Measurements from ENCODE around the gene FNDC3A.

Gene FNDC3A

DNA sequence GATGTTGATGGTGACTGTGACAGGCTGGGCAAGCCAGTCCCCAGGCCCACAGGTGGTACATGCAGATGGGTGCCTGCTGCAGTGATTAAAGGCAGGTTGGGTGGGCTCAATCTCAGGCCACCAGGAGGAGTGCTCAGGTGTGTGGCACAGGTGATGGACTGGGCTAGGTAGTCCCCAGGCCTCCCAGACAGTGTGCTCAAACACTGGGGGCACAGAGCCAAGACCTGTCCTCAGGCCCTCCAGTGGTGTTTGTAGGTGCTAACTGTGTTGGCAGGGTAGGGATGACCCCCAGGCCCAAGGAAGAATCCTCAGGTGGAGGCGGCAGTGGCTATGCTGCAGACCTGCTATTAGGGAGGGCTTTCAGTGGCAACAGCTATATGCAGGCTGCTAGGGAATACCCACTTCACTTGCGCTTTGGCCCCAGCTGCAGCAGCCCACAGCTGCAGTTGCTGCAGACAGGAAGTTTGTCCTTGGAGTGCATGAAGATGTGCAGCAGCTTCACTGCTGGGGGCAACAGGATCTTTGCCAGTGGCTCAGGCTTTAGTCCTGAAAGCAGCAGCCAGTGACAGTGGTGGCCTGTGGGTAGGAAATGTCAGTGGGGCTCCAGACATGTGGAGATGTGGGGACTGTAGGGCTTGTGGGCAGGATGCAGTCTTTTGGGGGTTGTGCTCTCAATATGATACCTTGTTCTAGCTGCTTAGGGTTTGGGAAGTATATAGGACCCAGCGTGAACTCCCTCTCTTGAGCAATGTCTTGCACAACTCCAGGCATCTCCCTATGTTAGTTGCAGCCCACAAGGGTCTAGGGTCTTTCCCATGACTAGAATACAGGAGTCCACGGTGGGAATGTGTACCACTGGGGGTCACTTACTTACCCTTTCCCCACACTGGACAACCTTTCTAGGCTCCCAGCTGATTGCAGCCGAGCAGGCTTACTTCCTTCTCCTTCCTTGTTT lies 190.4 kb downstream of the FNDC3A start:
- DNase-seq (ENCODE audit: low read depth) = no peak
- TF ChIP-seq, protein P1, sequence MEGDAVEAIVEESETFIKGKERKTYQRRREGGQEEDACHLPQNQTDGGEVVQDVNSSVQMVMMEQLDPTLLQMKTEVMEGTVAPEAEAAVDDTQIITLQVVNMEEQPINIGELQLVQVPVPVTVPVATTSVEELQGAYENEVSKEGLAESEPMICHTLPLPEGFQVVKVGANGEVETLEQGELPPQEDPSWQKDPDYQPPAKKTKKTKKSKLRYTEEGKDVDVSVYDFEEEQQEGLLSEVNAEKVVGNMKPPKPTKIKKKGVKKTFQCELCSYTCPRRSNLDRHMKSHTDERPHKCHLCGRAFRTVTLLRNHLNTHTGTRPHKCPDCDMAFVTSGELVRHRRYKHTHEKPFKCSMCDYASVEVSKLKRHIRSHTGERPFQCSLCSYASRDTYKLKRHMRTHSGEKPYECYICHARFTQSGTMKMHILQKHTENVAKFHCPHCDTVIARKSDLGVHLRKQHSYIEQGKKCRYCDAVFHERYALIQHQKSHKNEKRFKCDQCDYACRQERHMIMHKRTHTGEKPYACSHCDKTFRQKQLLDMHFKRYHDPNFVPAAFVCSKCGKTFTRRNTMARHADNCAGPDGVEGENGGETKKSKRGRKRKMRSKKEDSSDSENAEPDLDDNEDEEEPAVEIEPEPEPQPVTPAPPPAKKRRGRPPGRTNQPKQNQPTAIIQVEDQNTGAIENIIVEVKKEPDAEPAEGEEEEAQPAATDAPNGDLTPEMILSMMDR (IDR thresholded peaks at IDR 0.05; ENCODE audit: insufficient read depth, low read depth, low read length, missing control alignments) = no peak
- no peak overlapping the region for H3K4me3 ChIP-seq (ENCODE audit: low read depth, low read length)

DNA sequence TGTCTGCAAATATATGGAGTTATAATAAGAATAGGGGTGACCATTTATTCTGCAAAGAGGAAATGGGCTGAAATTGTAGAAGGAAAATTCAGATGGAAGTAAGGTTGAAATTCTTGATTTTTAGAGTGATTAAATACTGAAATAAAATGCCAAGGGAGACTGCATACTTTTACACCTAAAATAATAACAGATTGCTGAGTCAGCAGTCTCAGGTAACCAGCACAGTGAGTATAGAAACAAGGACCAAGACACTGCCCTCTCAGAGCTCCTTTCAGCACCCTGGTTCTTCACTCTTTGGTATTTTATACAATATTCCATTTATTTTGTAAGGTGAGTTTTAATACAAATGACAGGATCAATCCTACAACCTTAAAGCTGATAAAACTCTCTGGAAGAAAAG lies 195.6 kb downstream of the FNDC3A start:
- TF ChIP-seq, protein P1 (IDR thresholded peaks at IDR 0.05; ENCODE audit: insufficient read depth, low read depth, low read length, missing control alignments) = no peak
- no peak overlapping the region for H3K4me3 ChIP-seq (ENCODE audit: low read depth, low read length)
- no peak for DNase-seq (ENCODE audit: low read depth)

DNA sequence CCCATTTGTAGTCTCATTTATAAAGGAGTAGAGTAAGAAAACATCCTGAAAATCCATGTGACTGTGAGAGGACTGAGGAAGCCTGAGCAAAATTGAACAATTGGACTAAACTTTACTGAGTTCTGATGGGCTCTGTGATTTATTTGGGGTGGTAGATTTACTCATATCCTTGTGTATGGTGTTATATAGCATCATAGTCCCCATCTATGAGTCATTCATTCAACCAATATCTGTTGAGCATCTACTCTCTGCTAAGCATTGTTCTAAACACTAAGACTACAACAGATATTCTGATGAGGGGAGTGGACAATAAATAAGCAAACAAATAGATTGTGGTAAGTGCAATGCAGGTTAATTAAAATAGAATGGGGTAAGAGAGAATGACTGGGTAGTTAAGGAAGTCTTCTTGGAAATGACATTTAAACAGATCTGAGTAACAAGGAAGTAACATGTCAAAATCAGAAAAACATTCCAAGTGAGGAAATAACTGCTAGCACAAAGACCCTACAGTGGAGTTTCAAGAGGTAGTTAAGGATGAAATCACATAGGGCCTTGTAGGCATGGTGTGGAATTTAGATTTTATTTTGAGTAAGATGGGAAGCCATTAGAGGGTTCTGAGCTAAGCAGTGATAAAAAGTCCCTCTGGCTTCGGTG lies 208.1 kb downstream of the FNDC3A start:
- no peak for DNase-seq (ENCODE audit: low read depth)
- TF ChIP-seq, protein P1 (IDR thresholded peaks at IDR 0.05; ENCODE audit: insufficient read depth, low read depth, low read length, missing control alignments) = no peak
- no peak overlapping the region for H3K4me3 ChIP-seq (ENCODE audit: low read depth, low read length)

DNA sequence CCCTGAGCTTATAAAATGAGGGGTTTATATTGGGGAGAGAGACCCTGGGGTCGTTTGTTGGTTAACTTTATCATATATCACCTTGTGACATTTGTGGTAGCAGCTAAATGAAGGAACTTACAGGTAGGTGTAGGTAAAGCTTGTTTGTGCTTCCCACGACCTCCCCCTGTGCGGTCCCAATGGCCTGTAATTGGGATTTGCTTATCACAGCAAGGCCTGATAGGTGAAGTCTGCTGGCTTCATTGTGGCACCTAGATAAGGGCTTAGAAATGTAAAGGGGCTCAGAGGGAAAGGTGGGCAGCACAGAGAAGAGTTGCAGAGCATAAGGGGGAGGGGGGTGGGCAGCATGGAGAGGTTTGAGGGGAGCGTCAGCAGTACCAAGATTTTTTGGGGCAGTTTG lies 208.9 kb downstream of the FNDC3A start:
- TF ChIP-seq, protein P1 (IDR thresholded peaks at IDR 0.05; ENCODE audit: insufficient read depth, low read depth, low read length, missing control alignments) = no peak
- DNase-seq (ENCODE audit: low read depth) = no peak

DNA sequence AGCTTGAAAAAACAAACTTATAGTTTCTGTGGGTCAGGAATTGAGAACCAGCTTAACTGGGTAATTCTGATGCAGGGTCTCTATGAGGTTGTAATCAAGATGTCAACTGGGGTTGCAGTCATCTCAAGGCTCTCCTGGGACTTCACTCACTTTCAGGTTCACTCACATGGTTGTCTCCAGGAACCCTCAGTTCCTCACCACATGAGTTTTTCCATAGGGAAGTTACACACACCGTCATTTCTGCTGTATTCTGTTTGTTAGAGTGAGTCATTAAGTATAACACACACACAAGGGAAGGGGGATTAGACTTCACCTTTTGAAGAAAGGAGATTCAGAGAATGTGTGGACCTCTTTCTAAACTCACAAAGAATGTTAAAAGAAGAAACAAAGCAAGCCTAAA lies 209.6 kb downstream of the FNDC3A start:
- TF ChIP-seq, protein P1 (IDR thresholded peaks at IDR 0.05; ENCODE audit: insufficient read depth, low read depth, low read length, missing control alignments) = no peak
- no peak overlapping the region for H3K4me3 ChIP-seq (ENCODE audit: low read depth, low read length)
- peak; percentile 15 for DNase-seq (ENCODE audit: low read depth)

More for the DNA sequence above, 208.9 kb downstream of the FNDC3A start:
- H3K4me3 ChIP-seq (ENCODE audit: low read depth, low read length) = no peak overlapping the region

DNA sequence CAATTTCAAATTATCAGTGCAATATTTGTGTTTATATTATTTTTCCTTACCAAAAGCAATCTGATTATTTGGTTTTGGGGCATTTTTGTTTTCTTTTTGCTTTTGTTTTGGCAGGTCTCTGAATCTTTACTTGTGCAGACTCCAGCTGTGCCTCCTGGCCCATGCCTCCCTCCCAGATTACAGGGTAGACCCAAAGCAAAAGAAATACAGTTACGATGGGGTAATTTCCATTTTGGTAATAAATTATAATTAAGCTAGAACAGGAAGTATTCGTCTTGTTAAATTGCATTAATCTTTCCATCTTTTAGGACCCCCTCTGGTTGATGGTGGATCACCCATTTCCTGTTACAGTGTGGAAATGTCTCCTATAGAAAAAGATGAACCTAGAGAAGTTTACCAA lies 215.2 kb downstream of the FNDC3A start:
- TF ChIP-seq, protein P1 (IDR thresholded peaks at IDR 0.05; ENCODE audit: insufficient read depth, low read depth, low read length, missing control alignments) = no peak
- DNase-seq (ENCODE audit: low read depth) = no peak
- H3K4me3 ChIP-seq (ENCODE audit: low read depth, low read length) = no peak overlapping the region
